Stimulated activated CD8-positive, alpha-beta memory T cell treated with anti-CD3 and anti-CD28 coated beads, Interleukin-12 subunit alpha, Interleukin-12 subunit beta, amount 100 ng/mL, for 24 hours (primary cell): ENCODE results near the gene CCM2L.

Experiments
- DNase-seq: peaks from one replicate; pipeline ENCODE4 v3.0.0-alpha.2; 2020; ENCODE audit errors: extremely low read depth

Gene CCM2L

DNA sequence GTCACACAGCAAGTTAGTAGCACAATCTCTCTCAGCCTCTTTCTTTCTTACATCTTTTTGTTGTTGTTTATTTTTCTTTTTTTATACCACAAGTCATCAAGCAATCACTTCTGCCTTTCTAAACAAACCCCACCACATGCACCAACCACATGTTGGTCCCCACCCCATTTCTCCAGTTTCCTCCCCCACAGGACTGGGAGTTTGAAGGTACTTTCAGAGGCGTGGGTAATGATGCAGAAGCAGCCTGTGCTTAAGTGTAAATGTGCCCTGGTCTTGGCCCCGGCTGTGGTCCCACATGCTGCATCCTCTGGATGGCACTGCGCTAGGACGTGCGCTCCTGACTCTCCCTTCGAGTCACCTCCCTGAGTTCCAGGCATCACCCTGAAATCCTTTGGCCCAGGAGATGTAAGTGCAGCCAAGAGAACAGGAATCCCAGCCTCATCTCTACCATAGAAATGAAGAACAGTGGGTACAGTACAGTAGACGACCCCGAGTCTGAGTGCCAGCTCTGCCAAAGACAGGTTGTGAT is 47.5 kb downstream of the CCM2L start:
- no peak for DNase-seq

DNA sequence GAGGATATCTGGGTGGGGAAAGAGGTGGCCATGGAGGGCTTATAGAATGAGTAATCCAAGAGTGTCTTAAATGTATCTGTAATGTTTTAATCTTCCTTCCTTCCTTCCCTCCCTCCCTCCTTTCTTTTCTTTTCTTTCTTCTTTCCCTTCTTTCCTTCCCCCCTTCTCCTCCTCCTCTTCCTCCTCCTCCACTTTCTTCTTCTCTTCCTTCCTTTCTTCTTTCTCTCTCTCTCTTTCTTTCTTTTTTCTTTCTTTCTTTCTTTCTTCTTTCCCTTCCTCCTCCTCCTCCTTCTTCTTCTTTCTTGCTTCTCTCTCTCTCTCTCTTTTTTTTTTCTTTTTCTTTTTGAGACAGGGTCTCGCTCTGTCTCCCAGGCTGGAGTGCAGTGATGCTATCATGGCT is 49.0 kb downstream of the CCM2L start:
- DNase-seq = no peak

DNA sequence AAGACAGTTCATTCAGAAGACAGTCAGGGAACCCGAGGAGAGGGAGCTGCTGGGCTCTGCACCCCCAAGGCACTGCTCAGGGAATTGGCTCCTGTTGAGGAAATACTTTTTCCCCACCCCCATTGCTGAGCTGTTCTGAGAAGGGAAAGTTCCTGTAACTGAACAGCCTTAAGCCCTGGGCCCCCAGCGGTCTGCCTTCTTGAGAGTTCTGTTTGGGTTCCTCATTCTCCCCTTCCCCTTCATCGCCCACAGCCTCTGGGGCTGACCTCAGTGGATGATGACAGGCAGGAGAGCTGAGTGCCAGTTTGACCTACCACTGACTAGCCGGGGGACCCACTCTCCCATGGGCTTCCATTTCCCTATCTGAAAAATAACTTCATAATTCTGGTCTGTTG is 52.5 kb downstream of the CCM2L start:
- DNase-seq = no peak

DNA sequence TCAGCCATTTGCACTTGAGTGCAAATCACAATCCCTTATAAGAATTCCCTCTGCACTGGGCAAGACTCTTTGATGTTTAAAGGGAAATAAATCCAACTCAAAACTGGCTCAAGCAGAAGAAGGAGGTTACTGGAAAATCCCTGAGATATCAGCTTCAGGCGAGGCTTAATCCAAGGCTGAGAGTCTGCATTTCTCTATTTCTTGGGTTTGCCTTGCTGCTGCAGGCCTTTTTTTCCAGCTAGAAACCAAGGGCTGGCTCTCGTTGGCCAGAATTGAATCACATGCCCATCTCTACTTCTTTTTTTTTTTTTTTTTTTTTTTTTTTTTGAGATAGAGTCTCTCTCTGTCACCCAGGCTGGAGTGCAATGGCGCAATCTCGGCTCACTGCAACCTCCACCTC is 53.5 kb downstream of the CCM2L start:
- no peak for DNase-seq

- no peak for DNase-seq
Measured at GRCh38 chr20:32064667-32065066, 54.4 kb downstream of the CCM2L start.

GRCh38 chr20:32067234-32067821 is 57.1 kb downstream of the CCM2L start:
- no peak for DNase-seq

- no peak for DNase-seq
Measured at GRCh38 chr20:32068174-32068573, 57.9 kb downstream of the CCM2L start.

GRCh38 chr20:32069711-32070110 is 59.5 kb downstream of the CCM2L start:
- no peak for DNase-seq

DNA sequence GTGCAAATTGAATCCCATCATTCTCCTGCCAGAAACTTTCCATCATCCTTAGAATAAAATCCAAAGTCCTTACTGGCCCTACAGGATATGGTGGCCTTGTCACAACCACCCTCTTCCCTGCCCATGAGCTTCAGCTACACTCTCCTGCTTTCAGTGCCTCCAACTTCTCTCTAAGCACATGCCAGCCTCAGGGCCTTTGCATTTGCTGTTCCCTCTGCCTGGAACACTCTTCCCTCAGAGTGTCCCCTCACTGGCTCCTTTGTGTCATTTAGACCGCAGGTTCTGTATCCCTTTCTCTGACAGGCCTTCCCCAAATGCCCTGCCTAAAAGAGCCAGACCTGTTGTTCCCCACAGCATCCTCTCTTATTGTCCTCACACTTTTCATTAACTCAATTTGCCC is 60.0 kb downstream of the CCM2L start:
- no peak for DNase-seq

DNA sequence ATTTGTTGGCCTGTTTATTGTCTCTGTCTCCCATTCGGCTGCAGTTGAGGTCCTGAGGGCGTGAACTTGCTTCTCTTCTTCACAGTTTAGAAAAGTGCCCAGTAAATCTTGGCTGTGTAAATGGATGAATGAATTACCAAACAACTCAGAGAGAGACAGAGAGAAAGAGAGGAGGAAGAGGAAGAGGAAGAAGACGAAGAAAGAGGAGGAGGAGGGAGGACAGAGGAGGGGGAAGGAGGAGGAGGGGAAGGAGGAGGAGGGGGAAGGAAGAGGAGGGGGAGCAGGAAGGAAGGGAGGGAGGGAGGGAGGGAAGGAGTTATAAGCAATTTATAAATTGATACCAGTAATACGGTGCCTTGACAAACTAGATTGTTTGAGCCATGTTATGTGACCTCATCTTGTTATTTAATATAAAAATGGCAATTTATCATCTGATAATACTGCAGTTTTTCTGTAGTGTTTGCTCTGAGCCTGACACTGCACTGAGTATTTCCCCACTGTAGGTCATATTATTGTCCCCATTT is 60.5 kb downstream of the CCM2L start:
- no peak for DNase-seq

DNA sequence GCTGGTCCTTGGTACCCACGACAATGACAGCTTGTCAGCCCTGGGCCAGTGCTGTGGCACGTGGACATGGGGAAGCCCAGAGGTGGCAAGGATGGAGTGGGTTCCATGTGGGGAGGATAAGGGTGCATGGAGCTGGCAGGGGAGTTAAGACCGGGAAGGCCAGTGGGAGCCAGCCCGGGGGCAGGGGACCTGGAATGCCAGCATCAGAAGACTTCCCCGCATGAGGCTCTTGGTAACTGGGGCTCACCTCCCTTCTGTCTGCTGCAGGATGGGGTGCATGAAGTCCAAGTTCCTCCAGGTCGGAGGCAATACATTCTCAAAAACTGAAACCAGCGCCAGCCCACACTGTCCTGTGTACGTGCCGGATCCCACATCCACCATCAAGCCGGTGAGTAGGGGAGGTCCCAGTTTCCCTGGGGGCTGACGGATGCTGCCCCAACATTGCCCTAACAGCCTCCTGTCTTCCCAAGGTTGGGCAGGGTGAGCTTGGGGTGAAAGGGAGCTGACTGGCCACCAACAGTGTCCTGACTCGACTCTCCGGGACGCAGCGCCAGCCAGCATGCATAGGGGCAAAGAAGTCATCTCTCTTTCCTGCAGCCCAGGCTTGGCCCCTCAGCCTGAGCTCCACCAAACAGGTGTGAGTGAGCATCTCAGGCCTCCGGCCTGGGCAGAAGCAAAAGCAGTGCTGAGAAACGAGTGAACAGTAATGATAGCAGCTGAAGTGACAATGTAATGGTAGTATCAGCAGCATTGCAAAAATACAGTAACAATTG is 61.3 kb downstream of the CCM2L start:
- DNase-seq = no peak

- DNase-seq = no peak
Measured at GRCh38 chr20:32072168-32072750, 62.0 kb downstream of the CCM2L start.

- no peak for DNase-seq
Measured at GRCh38 chr20:32075534-32075933, 65.3 kb downstream of the CCM2L start.

- DNase-seq = no peak
Measured at GRCh38 chr20:32077190-32077589, 67.0 kb downstream of the CCM2L start.

- DNase-seq = no peak
Measured at GRCh38 chr20:32078322-32078721, 68.1 kb downstream of the CCM2L start.

DNA sequence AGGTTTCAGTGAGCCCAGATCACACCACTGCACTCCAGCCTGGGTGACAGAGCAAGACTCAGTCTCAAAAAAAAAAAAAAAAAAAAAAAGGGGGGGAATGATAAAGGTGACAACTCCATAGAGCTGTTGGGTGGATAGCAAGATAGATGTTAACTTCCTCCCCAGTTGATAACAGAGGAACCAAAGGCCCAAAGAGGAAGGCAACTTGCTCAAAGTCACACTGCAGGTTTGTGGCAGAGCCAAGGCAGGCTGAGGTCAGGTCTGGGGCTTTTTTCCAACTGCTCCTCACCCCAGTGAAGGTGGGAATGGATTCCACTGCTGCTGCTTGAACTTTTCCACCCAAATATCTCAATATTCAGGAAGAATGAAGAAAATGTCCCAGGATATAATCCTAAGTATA is 68.6 kb downstream of the CCM2L start:
- no peak for DNase-seq

- no peak for DNase-seq
Measured at GRCh38 chr20:32079655-32080109, 69.4 kb downstream of the CCM2L start.

- DNase-seq = no peak
Measured at GRCh38 chr20:32080783-32081182, 70.5 kb downstream of the CCM2L start.
